Measurements from ENCODE around the gene MUSK.

DNA sequence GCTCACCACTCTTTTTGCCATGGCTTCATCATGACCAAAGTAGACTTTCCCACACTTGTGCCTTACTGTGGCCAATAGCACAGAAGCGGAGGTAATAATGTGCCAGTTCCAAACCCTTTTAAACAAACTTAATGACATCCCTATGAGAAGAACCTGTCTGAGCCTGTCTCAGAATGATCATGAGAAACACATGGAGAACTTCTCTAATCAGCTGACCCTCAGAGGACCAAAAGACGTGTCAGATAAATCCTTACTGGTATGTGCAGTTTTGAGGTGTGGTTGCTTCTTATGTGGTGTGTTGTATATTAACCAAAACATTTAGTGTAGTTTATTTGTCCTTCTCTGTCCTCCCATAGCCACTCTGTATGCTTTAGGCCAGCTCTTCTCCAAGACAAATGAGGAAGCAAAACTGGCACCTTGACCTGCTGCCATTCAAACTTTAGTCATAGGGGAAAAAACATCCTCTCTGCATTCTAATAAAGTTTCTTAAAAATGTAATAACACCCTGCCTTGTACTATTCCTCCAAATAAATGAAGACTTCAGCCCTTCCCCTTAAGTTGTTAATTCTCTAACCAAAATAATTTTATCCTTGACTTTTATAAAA, 168.9 kb downstream of the MUSK start:
- TF ChIP-seq, protein P1, sequence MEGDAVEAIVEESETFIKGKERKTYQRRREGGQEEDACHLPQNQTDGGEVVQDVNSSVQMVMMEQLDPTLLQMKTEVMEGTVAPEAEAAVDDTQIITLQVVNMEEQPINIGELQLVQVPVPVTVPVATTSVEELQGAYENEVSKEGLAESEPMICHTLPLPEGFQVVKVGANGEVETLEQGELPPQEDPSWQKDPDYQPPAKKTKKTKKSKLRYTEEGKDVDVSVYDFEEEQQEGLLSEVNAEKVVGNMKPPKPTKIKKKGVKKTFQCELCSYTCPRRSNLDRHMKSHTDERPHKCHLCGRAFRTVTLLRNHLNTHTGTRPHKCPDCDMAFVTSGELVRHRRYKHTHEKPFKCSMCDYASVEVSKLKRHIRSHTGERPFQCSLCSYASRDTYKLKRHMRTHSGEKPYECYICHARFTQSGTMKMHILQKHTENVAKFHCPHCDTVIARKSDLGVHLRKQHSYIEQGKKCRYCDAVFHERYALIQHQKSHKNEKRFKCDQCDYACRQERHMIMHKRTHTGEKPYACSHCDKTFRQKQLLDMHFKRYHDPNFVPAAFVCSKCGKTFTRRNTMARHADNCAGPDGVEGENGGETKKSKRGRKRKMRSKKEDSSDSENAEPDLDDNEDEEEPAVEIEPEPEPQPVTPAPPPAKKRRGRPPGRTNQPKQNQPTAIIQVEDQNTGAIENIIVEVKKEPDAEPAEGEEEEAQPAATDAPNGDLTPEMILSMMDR (IDR thresholded peaks at IDR 0.05): no peak
- TF ChIP-seq EP300 (IDR thresholded peaks at IDR 0.05): no peak
